NB4 (cell line): ENCODE results near the gene CAB39L.

ENCODE experiments used
- DNase-seq: peaks from one replicate; pipeline ENCODE4 v3.0.0; 2010; ENCODE audit warnings: low read depth
- H3K4me3 ChIP-seq: one replicate; pipeline ENCODE4 v1.5.1; 2011; ENCODE audit warnings: mild to moderate bottlenecking, low read depth, low read length, moderate library complexity
- MAX ChIP-seq: IDR thresholded peaks from 2 replicates; pipeline ENCODE4 v1.6.1; 2011; ENCODE audit warnings: low read depth, low read length
- MYC ChIP-seq: IDR thresholded peaks from 2 replicates; pipeline ENCODE4 v1.6.1; 2011; ENCODE audit warnings: low read depth, low read length
- POLR2A ChIP-seq: IDR thresholded peaks from 2 replicates; pipeline ENCODE4 v1.6.1; 2011; ENCODE audit warnings: mild to moderate bottlenecking; ENCODE audit not compliant: insufficient read length; ENCODE audit errors: extremely low read depth
- TF ChIP-seq, protein P1 (sequence below): IDR thresholded peaks from one replicate; pipeline ENCODE4 v1.5.1; 2012; ENCODE audit warnings: low read depth, low read length

The CAB39L gene

GRCh38 chr13:49428041-49428763 is 15.7 kb downstream of the CAB39L start:
- no peak overlapping the region for H3K4me3 ChIP-seq
- DNase-seq: peak; percentile 52
- TF ChIP-seq POLR2A (no peak), MYC (no peak)

GRCh38 chr13:49424011-49424560 is 19.8 kb downstream of the CAB39L start:
- DNase-seq: no peak
- H3K4me3 ChIP-seq: no peak overlapping the region
- TF ChIP-seq POLR2A (no peak), MYC (no peak), MAX (no peak)
- TF ChIP-seq, protein P1, sequence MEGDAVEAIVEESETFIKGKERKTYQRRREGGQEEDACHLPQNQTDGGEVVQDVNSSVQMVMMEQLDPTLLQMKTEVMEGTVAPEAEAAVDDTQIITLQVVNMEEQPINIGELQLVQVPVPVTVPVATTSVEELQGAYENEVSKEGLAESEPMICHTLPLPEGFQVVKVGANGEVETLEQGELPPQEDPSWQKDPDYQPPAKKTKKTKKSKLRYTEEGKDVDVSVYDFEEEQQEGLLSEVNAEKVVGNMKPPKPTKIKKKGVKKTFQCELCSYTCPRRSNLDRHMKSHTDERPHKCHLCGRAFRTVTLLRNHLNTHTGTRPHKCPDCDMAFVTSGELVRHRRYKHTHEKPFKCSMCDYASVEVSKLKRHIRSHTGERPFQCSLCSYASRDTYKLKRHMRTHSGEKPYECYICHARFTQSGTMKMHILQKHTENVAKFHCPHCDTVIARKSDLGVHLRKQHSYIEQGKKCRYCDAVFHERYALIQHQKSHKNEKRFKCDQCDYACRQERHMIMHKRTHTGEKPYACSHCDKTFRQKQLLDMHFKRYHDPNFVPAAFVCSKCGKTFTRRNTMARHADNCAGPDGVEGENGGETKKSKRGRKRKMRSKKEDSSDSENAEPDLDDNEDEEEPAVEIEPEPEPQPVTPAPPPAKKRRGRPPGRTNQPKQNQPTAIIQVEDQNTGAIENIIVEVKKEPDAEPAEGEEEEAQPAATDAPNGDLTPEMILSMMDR: no peak

DNA sequence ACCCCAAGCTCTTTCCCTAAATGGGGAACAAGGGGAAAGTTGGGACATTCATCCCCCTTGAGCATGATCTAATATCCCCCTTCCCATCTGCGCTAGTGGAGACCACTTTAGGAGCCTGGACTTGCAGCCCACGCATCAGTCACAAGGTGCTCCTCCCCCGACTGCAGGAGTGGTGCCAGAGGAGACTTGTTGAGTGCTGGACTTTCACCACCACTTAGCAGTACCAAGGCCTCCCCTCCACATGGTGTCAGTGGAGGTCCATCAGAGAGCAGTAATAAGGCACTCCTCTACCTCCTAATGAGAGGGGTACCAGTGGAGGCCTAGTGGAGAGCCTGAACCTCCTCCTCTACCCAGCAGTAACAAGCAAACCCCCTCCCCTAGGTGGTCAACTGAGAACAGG is 22.5 kb downstream of the CAB39L start:
- no peak overlapping the region for H3K4me3 ChIP-seq
- peak; percentile 54 for DNase-seq
- TF ChIP-seq, protein P1: peak; percentile 17
- TF ChIP-seq MAX: no peak
- no peak for TF ChIP-seq POLR2A

DNA sequence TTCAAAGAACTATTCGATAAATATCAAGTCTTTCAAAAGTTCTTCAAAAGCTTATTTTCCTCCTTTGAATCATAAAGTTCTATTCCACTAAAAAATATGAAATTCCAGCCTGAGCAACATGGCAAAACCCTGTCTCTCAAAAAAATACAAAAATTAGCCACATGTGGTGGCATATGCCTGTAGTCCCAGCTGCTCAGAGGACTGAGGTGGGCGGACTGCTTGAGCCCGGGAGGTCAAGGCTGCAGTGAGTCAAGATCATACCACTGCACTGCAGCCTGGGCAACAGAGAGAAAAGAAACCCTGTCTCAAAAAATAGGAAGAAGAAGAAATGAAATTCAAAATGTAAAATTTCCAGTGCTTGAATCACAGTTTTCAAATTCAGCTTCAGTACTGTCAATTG is 24.6 kb downstream of the CAB39L start:
- no peak overlapping the region for H3K4me3 ChIP-seq
- no peak for DNase-seq
- TF ChIP-seq MAX (no peak), POLR2A (no peak), MYC (no peak)
- TF ChIP-seq, protein P1: no peak

DNA sequence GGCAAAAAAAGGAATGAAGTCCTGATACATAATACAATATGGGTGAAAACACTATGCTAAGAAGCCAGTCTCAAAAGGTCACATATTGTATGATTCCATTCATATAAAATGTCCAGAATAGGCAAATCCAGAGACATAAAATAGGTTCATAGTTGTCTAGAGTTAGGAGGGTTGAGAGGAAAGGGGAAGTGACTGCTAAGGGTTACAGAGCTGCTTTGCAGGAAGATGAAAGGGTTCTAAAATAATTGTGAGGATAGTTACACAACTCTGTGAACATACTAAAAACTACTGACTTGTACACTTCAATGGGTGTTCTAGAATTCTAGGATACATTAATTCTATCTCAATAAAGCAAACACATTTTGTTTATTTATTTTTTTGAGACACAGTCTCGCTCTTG is 25.7 kb downstream of the CAB39L start:
- no peak overlapping the region for H3K4me3 ChIP-seq
- TF ChIP-seq POLR2A: no peak
- TF ChIP-seq MYC: no peak
- TF ChIP-seq, protein P1: no peak
- TF ChIP-seq MAX: no peak
- peak; percentile 77 for DNase-seq

DNA sequence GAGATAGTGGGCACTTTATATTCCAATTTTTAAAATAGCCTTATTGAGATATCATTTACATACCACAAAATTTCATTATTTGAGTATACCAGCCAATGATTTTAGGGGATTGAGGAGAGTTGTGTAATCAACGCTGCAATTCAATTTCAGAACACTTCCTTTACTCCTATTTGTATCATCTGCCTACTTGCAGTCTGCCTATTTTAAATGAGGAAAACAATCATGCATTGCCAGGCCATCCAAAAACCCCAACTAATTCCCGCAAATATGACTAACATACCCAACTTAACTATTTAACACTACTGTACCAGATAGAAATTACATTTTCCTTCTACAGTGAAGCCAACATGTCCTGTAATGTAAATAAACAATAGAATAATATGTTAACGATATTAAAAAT is 26.7 kb downstream of the CAB39L start:
- H3K4me3 ChIP-seq: no peak overlapping the region
- TF ChIP-seq POLR2A (no peak), MYC (no peak), MAX (no peak)
- TF ChIP-seq, protein P1: no peak
- peak; percentile 30 for DNase-seq
